ENCODE measurements around the gene UGT1A6.

The UGT1A6 gene

GRCh38 chr2:233822101-233822771 lies 129.5 kb downstream of the UGT1A6 start:
- DNase-seq, result no peak

All from activated naive CD4-positive, alpha-beta T cell (primary cell).